ENCODE data around the gene SLC25A23.

The SLC25A23 gene

DNA sequence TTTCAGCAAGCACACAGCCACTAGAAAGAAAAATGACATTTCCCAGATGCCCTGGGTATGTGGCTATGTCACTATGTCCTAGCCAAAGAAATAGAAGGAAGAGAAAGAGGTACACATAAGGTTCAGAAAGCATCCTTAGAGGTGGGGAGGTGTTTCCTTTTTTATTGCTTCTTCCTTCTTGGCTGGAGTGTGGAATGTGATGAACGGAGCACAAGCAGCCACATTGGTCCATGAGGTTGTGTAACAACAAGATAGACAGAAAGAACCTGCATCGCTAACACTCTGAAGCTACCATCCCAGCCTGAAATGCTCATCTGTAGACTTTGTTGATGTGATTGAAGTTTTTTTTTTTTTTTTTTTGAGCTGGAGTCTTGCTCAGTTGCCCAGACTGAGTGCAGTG is 6.7 kb downstream of the SLC25A23 start:
- H3K27me3 ChIP-seq (ENCODE audit: control insufficient read depth, insufficient read depth, low read length) = no peaks in the 10 kb centered on the region
- H3K4me1 ChIP-seq (ENCODE audit: control insufficient read depth, insufficient read depth, low read length) = no peaks in the 10 kb centered on the region
- H3K4me3 ChIP-seq (ENCODE audit: low read depth, low read length) = no peak overlapping the region
- H3K36me3 ChIP-seq (ENCODE audit: control insufficient read depth, insufficient read depth, low read length) = peaks cover 28% of the 10 kb centered on the region
- no peaks in the 10 kb centered on the region; the same call in none of the 2 replicates for H3K9me3 ChIP-seq (ENCODE audit: control insufficient read depth, insufficient read depth, low read length)
- H3K27ac ChIP-seq (ENCODE audit: low read depth, low read length) = no peak overlapping the region
- no peak overlapping the region for H3K9ac ChIP-seq (ENCODE audit: low read depth, low read length)

DNA sequence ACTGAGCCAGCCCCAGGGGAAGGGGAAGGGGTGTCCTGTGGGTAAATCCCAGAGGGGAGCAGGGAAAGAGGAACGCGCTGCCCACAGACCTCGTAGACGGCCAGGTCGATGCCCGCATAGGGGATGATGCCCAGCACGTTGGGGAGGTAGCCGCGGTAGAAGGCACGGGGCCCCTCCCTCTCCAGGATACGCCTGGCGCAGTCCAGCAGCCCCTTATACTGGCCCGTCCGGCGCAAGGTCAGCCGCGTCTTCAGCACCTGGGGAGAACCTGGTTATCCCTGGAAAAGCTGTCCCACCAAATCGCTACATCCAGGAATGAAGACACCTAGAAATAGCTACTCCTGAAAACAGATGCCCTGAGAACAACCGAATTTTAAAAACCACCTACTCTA is 7.4 kb downstream of the SLC25A23 start:
- Histone ChIP-seq H3K9me3 (ENCODE audit: control insufficient read depth, insufficient read depth, low read length) (no peaks in the 10 kb centered on the region; the same call in none of the 2 replicates), H3K27me3 (ENCODE audit: control insufficient read depth, insufficient read depth, low read length) (no peaks in the 10 kb centered on the region), H3K4me1 (ENCODE audit: control insufficient read depth, insufficient read depth, low read length) (no peaks in the 10 kb centered on the region), H3K36me3 (ENCODE audit: control insufficient read depth, insufficient read depth, low read length) (peaks cover 28% of the 10 kb centered on the region), H3K4me3 (ENCODE audit: low read depth, low read length) (no peak overlapping the region), H3K9ac (ENCODE audit: low read depth, low read length) (no peak overlapping the region), H3K27ac (ENCODE audit: low read depth, low read length) (no peak overlapping the region)

DNA sequence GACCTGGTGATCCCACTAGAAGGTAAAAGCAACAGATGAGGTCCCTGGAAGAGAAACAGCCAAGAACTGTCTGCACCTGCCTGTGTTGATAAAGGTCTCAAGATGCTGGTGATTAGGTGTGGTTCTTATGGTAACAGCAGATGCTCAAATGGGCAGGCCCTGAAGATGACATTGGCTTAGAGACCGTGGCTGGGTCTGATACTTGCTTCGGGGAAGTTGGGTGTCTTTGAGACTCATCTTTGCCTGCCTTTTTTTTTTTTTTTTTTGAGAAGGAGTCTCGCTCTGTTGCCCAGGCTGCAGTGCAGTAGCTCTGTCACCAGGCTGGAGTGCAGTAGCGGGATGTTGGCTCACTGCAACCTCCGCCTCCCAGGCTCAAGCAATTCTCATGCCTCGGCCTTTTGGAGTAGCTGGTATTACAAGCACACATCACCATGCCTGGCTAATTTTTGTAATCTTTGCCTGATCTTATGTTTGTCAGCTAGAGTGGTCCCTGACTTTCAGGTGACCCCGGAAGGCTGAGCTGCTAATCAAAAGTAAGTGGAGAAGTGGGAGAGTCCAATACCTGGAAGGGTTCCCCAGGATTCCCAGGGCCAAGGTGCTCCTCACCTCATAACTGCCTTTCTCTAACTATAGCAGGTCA is 7.9 kb downstream of the SLC25A23 start:
- H3K9ac ChIP-seq (ENCODE audit: low read depth, low read length) = no peak overlapping the region

DNA sequence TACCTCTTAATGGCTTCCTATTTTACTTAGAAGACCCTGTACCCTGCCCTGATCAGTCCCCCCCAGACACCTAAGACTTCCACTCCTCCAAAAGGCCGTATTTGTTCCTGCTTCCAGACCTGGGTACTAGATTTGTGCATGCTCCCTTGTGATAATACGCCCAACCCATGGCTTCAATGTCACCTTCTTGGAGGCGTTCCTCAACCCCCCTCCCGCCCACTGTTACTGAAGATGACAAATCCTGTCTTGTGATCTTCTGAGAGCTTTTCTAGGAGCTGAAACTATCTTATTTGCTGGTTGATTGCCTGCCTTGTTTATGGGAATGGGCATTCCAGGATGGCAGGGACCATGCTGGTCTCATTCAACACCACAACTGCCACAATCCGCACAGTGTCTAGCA is 9.4 kb downstream of the SLC25A23 start:
- no peaks in the 10 kb centered on the region for H3K4me1 ChIP-seq (ENCODE audit: control insufficient read depth, insufficient read depth, low read length)
- no peak overlapping the region for H3K9ac ChIP-seq (ENCODE audit: low read depth, low read length)
- H3K4me3 ChIP-seq (ENCODE audit: low read depth, low read length) = no peak overlapping the region
- H3K27ac ChIP-seq (ENCODE audit: low read depth, low read length) = no peak overlapping the region
- H3K27me3 ChIP-seq (ENCODE audit: control insufficient read depth, insufficient read depth, low read length) = no peaks in the 10 kb centered on the region
- H3K9me3 ChIP-seq (ENCODE audit: control insufficient read depth, insufficient read depth, low read length) = no peaks in the 10 kb centered on the region; the same call in none of the 2 replicates
- peaks cover 23% of the 10 kb centered on the region for H3K36me3 ChIP-seq (ENCODE audit: control insufficient read depth, insufficient read depth, low read length)

More for the DNA sequence above, 7.9 kb downstream of the SLC25A23 start:
- Histone ChIP-seq H3K9me3 (ENCODE audit: control insufficient read depth, insufficient read depth, low read length) (no peaks in the 10 kb centered on the region; the same call in none of the 2 replicates), H3K4me1 (ENCODE audit: control insufficient read depth, insufficient read depth, low read length) (no peaks in the 10 kb centered on the region), H3K27ac (ENCODE audit: low read depth, low read length) (no peak overlapping the region), H3K36me3 (ENCODE audit: control insufficient read depth, insufficient read depth, low read length) (peaks cover 28% of the 10 kb centered on the region), H3K27me3 (ENCODE audit: control insufficient read depth, insufficient read depth, low read length) (no peaks in the 10 kb centered on the region), H3K4me3 (ENCODE audit: low read depth, low read length) (no peak overlapping the region)

DNA sequence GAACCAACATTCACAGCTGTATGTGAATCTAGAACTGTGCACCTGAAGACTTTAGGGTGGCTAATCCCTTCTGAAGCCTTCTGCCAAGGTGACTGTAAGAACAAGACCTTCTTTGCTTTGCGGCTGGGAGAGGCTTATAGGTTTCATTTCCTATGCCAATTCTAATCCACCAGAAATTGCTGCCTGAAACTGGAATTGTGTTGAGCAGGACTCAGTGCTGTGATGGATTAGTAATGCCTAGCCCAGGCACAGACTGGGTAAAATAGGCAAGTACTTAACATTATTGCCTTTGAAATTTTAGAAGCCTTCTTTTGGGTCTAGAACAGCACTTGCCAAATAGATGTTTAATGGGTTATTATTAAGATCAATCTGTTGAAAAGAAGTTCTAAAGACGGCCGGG is 11.5 kb downstream of the SLC25A23 start:
- Histone ChIP-seq H3K36me3 (ENCODE audit: control insufficient read depth, insufficient read depth, low read length) (peaks cover 5% of the 10 kb centered on the region; the same call in 1 of the 2 replicates), H3K9ac (ENCODE audit: low read depth, low read length) (no peak overlapping the region), H3K27me3 (ENCODE audit: control insufficient read depth, insufficient read depth, low read length) (no peaks in the 10 kb centered on the region), H3K9me3 (ENCODE audit: control insufficient read depth, insufficient read depth, low read length) (no peaks in the 10 kb centered on the region), H3K27ac (ENCODE audit: low read depth, low read length) (no peak overlapping the region), H3K4me1 (ENCODE audit: control insufficient read depth, insufficient read depth, low read length) (no peaks in the 10 kb centered on the region), H3K4me3 (ENCODE audit: low read depth, low read length) (no peak overlapping the region)

DNA sequence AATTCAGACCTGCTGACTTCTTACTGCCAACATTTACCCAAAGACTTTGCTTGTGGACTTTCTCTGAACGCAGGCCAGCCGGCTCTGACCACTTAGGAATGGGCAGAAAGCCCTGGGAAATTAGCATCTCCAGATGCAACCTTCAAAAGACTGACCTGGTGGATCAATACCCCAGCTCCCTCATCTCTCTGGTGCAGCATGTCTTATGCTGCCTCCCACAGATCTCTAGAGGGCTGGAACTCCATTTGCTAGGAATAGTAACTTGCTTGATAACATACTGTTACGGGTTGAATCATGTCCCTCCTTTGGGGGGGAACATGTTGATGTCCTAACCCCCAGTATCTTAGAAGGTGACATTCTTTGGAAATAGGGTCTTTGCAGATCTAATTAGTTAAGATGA is 13.1 kb downstream of the SLC25A23 start:
- Histone ChIP-seq H3K9ac (ENCODE audit: low read depth, low read length) (no peak overlapping the region), H3K9me3 (ENCODE audit: control insufficient read depth, insufficient read depth, low read length) (no peaks in the 10 kb centered on the region), H3K4me1 (ENCODE audit: control insufficient read depth, insufficient read depth, low read length) (no peaks in the 10 kb centered on the region), H3K4me3 (ENCODE audit: low read depth, low read length) (no peak overlapping the region), H3K36me3 (ENCODE audit: control insufficient read depth, insufficient read depth, low read length) (no peaks in the 10 kb centered on the region), H3K27ac (ENCODE audit: low read depth, low read length) (no peak overlapping the region), H3K27me3 (ENCODE audit: control insufficient read depth, insufficient read depth, low read length) (no peaks in the 10 kb centered on the region)

DNA sequence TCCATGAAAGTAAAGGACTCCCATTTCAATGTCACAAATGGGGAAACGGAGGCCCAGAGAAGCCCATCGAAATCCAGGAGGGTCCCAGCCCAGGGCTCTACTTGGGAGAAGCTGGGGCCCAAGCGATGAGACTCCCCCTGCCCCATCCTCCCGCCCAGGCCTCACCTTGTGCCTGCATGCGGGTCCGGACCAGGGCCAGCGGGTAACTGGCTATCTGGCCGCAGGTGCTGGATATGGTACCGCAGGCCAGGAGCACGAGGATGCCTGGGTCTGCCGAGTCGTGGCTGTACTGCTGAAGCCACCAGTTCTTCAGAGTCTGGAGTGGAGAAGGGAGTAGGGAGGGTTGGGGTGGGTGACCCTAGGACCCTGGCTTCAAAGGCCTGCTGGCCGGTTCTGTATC is 15.6 kb downstream of the SLC25A23 start:
- Histone ChIP-seq H3K27me3 (ENCODE audit: control insufficient read depth, insufficient read depth, low read length) (no peaks in the 10 kb centered on the region), H3K36me3 (ENCODE audit: control insufficient read depth, insufficient read depth, low read length) (no peaks in the 10 kb centered on the region), H3K4me1 (ENCODE audit: control insufficient read depth, insufficient read depth, low read length) (no peaks in the 10 kb centered on the region), H3K9ac (ENCODE audit: low read depth, low read length) (no peak overlapping the region), H3K27ac (ENCODE audit: low read depth, low read length) (no peak overlapping the region), H3K9me3 (ENCODE audit: control insufficient read depth, insufficient read depth, low read length) (no peaks in the 10 kb centered on the region), H3K4me3 (ENCODE audit: low read depth, low read length) (no peak overlapping the region)

DNA sequence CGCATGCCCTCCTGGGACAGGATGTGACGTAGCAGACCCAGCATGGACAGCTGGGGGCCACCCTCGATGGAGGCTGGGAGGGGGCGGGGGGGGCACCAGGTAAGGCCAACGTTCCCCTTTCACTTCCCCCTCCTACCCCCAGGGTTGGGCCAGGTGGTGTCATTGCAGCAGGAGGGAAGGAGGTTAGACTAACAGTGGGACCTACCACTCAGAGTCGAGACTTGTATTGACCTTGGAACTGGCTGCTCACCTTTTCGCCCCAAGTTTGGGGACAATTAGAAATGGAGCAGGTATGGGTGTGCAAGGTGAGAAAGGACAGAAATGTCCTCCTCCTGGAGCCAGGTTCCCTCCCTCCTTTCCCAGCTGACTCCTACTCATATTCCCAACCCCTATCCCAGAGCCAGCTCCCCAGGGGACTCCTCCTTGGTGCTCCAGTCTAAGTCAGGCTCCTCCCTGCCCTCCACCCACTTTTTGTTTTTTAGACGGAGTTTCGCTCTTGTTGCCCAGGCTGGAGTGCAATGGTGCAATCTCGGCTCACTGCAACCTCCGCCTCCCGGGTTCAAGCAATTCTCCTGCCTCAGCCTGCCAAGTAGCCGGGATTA is 17.4 kb downstream of the SLC25A23 start:
- no peaks in the 10 kb centered on the region for H3K9me3 ChIP-seq (ENCODE audit: control insufficient read depth, insufficient read depth, low read length)
- H3K27ac ChIP-seq (ENCODE audit: low read depth, low read length) = no peak overlapping the region
- H3K27me3 ChIP-seq (ENCODE audit: control insufficient read depth, insufficient read depth, low read length) = no peaks in the 10 kb centered on the region
- H3K4me3 ChIP-seq (ENCODE audit: low read depth, low read length) = no peak overlapping the region
- no peaks in the 10 kb centered on the region for H3K36me3 ChIP-seq (ENCODE audit: control insufficient read depth, insufficient read depth, low read length)
- H3K4me1 ChIP-seq (ENCODE audit: control insufficient read depth, insufficient read depth, low read length) = no peaks in the 10 kb centered on the region
- H3K9ac ChIP-seq (ENCODE audit: low read depth, low read length) = no peak overlapping the region

DNA sequence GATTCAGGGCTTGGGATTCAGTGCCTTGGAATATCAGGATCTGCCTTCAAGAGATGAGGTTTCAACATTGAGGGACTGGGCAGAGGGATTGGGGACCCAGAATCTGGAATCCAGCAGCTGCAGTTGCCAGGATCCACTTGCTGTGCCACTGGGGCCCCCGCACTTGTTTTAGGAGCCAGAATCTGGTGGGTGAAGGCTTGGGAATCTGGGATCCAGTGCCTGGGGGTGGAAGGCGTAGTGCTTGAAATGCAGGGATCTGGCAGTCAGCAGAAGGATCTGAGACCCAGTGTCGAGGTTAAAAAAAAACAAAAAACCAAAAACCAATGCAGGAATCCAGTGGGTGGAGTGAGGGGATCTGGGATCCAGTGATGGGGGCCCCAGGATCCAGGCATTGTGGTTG is 18.7 kb downstream of the SLC25A23 start:
- Histone ChIP-seq H3K36me3 (ENCODE audit: control insufficient read depth, insufficient read depth, low read length) (no peaks in the 10 kb centered on the region), H3K9ac (ENCODE audit: low read depth, low read length) (no peak overlapping the region), H3K27me3 (ENCODE audit: control insufficient read depth, insufficient read depth, low read length) (no peaks in the 10 kb centered on the region), H3K4me1 (ENCODE audit: control insufficient read depth, insufficient read depth, low read length) (no peaks in the 10 kb centered on the region), H3K9me3 (ENCODE audit: control insufficient read depth, insufficient read depth, low read length) (no peaks in the 10 kb centered on the region), H3K27ac (ENCODE audit: low read depth, low read length) (no peak overlapping the region), H3K4me3 (ENCODE audit: low read depth, low read length) (no peak overlapping the region)

DNA sequence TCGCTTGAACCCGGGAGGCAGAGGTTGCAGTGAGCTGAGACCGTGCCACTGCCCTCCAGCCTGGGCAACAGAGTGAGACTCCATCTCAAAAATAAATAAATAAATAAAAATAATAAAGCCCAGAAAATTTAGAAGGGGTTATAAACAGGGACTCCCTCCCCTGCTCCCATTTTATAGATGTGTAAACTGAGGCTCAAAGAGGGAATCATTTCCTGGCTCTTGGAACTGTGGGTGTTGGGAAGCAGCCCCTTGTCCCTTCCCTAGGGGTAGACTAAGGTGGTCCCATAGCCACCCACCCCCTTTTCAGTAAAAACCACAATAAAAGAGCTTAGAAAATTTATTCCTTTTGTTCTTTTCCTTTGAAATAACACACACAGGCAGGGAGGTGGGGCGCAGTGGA is 19.8 kb downstream of the SLC25A23 start:
- Histone ChIP-seq H3K27ac (ENCODE audit: low read depth, low read length) (no peak overlapping the region), H3K4me1 (ENCODE audit: control insufficient read depth, insufficient read depth, low read length) (no peaks in the 10 kb centered on the region), H3K9ac (ENCODE audit: low read depth, low read length) (no peak overlapping the region), H3K9me3 (ENCODE audit: control insufficient read depth, insufficient read depth, low read length) (no peaks in the 10 kb centered on the region), H3K36me3 (ENCODE audit: control insufficient read depth, insufficient read depth, low read length) (no peaks in the 10 kb centered on the region), H3K4me3 (ENCODE audit: low read depth, low read length) (no peak overlapping the region), H3K27me3 (ENCODE audit: control insufficient read depth, insufficient read depth, low read length) (no peaks in the 10 kb centered on the region)

DNA sequence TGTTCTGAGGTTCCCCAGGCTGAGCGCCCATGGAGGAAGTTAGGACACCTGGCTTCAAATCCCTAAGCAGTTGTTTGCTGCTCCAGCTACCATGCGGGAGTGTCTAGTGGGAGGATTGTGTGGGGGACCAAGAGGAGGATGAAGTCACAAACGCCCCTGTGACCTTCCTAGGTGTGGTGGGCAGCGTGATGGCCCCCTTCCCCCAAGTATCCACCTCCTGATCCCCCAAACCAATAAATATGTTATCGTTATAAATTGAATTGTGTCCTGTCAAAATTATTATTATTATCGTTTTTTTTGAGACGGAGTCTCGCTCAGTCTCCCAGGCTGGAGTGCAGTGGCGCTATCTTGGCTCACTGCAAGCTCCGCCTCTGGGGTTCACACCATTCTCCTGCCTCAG is 25.9 kb downstream of the SLC25A23 start, which contains the start of gene SLC25A41:
SLC25A41 (minus strand) TSS at position 101 of the 400 bp plus-strand sequence; CDS start at position 31, 70 bp downstream.
- Histone ChIP-seq H3K4me3 (ENCODE audit: low read depth, low read length) (no peak within 1 kb of the TSS), H3K9ac (ENCODE audit: low read depth, low read length) (no peak within 1 kb of the TSS), H3K9me3 (ENCODE audit: control insufficient read depth, insufficient read depth, low read length) (no peaks in the 10 kb centered on the region), H3K27ac (ENCODE audit: low read depth, low read length) (no peak within 1 kb of the TSS), H3K36me3 (ENCODE audit: control insufficient read depth, insufficient read depth, low read length) (no peaks in the 10 kb centered on the region), H3K4me1 (ENCODE audit: control insufficient read depth, insufficient read depth, low read length) (no peaks in the 10 kb centered on the region), H3K27me3 (ENCODE audit: control insufficient read depth, insufficient read depth, low read length) (peaks cover 4% of the 10 kb centered on the region)

Measured in HUES48 (cell line).